ENCODE results near the gene NUDT3. TPM values are rescaled to one million over a fixed set of nuclear protein-coding genes. Genes with fewer than 3 reads are reported as not detected.
"Not testable (repeated sequence)": the region's sequence is repeated elsewhere in the genome, so short reads cannot be mapped to it uniquely, and the experiment has no call there.

The NUDT3 gene
- total and polyA plus RNA-seq, 2 experiments from 2014 or later: 8.1 to 11.5 TPM

DNA sequence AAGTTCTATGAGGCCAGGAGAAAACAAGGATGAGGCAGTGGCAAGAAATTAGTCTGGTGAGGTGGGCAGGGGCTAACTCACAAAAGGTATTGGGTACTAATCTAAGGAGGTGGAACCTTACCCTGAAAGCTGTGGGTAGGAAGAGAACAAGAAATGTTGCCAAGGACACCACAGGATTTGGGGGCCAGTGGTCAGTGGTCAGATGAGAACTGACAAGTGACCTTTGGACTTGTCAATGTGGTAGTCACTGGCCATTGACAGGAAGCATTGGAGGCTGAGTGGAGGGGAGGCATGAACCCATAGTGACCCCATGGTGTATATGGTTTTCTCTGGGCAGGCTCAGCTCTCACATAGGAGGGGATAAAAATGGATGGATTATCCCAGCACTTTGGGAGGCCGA, 118.3 kb downstream of the NUDT3 start:
- in situ Hi-C loops (cut with MboI): no loop called here
- H3K9ac ChIP-seq: no peak overlapping the region
- TF ChIP-seq EZH2 (IDR thresholded peaks at IDR 0.05; ENCODE audit: insufficient read depth, poor library complexity, severe bottlenecking) (no peak), EZH2phosphoT487 (IDR thresholded peaks at IDR 0.05; ENCODE audit: insufficient read depth, low read depth) (no peak)
- H4K20me1 ChIP-seq (ENCODE audit: insufficient read depth): no peaks in the 10 kb centered on the region
- no peak overlapping the region for H3K4me2 ChIP-seq (ENCODE audit: unreplicated experiment)
- H3F3A ChIP-seq (ENCODE audit: insufficient read depth): no peaks in the 10 kb centered on the region
- no peak overlapping the region for H3K27ac ChIP-seq
- no peaks in the 10 kb centered on the region for H3K36me3 ChIP-seq (ENCODE audit: low read depth)
- H3K9me3 ChIP-seq (ENCODE audit: low read depth): no peaks in the 10 kb centered on the region
- no peak overlapping the region for H3K4me3 ChIP-seq
- WGBS, 2 experiments (ENCODE audit: low coverage in 1 of 2, low lambda C conversion rate in 2 of 2, missing lambda C conversion rate in 2 of 2): 95 to 100% methylated on average over 1 of the region's 1 CpG
- H3K79me2 ChIP-seq (ENCODE audit: insufficient read depth): no peaks in the 10 kb centered on the region
- no peak overlapping the region for H2AFZ ChIP-seq
- DNase-seq: no peak
- H3K4me1 ChIP-seq (ENCODE audit: insufficient read depth): no peaks in the 10 kb centered on the region
- H3K9me2 ChIP-seq (ENCODE audit: insufficient read depth): no peaks in the 10 kb centered on the region
- H3K27me3 ChIP-seq (replicated peaks; ENCODE audit: insufficient read depth): no peaks in the 10 kb centered on the region

DNA sequence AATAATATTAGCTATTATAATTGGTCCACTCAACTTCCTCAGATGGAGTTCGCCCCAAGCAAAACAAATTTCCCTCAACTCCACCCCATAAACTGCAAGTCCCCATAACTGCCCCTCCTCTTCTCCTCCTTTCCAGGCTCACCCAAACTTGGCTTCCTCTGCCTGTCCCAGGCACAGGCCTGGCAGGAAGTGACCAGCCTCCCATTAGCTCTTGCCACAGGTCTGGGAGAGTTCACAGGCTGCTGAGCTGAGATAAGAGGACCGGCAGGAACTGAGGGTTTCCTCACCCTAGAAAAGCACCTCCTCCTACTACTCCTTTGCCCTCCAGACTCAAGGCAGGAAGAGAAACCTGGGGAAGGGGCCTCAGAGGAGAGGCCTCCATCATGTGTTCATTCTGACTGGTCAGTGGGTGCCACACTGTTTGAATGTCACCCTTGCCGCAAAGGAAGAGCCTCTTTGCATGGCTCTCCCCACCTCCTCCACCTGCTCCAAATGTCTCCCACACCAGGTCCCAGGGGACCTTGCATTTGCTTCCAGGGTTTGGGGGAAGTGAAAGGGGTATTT, 119.1 kb downstream of the NUDT3 start:
- Histone ChIP-seq H3K27ac (no peak overlapping the region), H2AFZ (no peak overlapping the region), H3K4me3 (no peak overlapping the region), H3K9ac (no peak overlapping the region), H3K9me3 (ENCODE audit: low read depth) (no peaks in the 10 kb centered on the region), H4K20me1 (ENCODE audit: insufficient read depth) (no peaks in the 10 kb centered on the region), H3K27me3 (replicated peaks; ENCODE audit: insufficient read depth) (no peaks in the 10 kb centered on the region), H3K79me2 (ENCODE audit: insufficient read depth) (no peaks in the 10 kb centered on the region), H3K36me3 (ENCODE audit: low read depth) (no peaks in the 10 kb centered on the region), H3K4me1 (ENCODE audit: insufficient read depth) (no peaks in the 10 kb centered on the region), H3K9me2 (ENCODE audit: insufficient read depth) (no peaks in the 10 kb centered on the region), H3K4me2 (ENCODE audit: unreplicated experiment) (no peak overlapping the region), H3F3A (ENCODE audit: insufficient read depth) (no peaks in the 10 kb centered on the region)
- no peak for DNase-seq
- WGBS, 2 experiments (ENCODE audit: low coverage in 1 of 2, low lambda C conversion rate in 2 of 2, missing lambda C conversion rate in 2 of 2): 80 to 84% methylated on average over 3 of the region's 3 CpGs
- in situ Hi-C loops (cut with MboI): no loop called here
- TF ChIP-seq EZH2phosphoT487 (IDR thresholded peaks at IDR 0.05; ENCODE audit: insufficient read depth, low read depth) (no peak), EZH2 (IDR thresholded peaks at IDR 0.05; ENCODE audit: insufficient read depth, poor library complexity, severe bottlenecking) (no peak)

DNA sequence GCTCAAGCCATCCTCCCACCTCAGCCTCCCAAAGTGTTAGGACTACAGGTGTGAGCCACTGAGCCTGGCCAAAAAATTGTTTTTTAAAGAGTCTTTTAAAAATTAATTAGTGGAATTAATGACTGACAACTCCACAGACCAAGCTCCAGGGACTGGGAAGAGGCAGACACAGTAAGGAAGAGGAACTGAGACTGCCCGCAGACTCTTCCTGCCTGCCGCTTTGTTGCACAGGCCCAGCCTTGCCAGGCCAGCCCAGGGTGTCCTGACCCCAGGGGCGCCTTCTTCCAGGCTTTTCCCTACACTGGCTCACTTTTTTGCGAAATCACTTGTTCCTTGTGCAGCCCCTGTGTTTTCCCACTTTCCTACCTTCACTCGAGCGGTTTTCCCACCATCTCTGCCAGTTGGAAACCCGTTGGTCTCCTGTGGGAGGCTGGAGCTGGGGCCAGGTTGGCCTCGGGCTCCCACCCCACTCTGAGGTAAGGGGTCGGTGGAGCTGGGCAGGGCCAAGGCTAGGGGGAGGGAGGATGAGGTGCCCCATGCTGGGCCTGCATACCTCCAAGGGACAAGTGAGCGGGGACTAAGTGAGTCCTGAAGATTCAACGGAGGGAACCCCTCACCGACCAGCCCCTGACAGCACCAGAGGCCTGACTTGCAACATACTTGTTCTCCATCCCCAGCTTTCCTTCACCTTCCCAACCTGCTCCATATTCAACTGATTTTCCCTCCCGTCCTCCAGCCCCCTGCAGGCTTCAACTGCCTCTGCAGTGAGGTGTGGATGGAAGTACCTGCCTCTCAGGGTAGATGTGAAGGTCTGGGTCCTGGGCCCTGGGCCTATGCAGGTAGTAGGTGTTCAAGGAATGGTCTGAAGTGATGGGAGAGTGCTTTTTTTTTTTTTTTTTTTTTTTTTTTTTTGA, 120.2 kb downstream of the NUDT3 start:
- 86% methylated on average over 12 to 13 of the region's 13 CpGs for WGBS, 2 experiments (ENCODE audit: low coverage in 1 of 2, low lambda C conversion rate in 2 of 2, missing lambda C conversion rate in 2 of 2)
- no peak overlapping the region for H2AFZ ChIP-seq
- H3K4me1 ChIP-seq (ENCODE audit: insufficient read depth): no peaks in the 10 kb centered on the region
- no peak overlapping the region for H3K4me3 ChIP-seq
- no peaks in the 10 kb centered on the region for H3K36me3 ChIP-seq (ENCODE audit: low read depth)
- H3K9ac ChIP-seq: no peak overlapping the region
- H3K27me3 ChIP-seq (replicated peaks; ENCODE audit: insufficient read depth): no peaks in the 10 kb centered on the region
- no peaks in the 10 kb centered on the region for H3K9me2 ChIP-seq (ENCODE audit: insufficient read depth)
- H3F3A ChIP-seq (ENCODE audit: insufficient read depth): no peaks in the 10 kb centered on the region
- H4K20me1 ChIP-seq (ENCODE audit: insufficient read depth): no peaks in the 10 kb centered on the region
- H3K79me2 ChIP-seq (ENCODE audit: insufficient read depth): no peaks in the 10 kb centered on the region
- in situ Hi-C loops (cut with MboI): no loop called here
- no peak for TF ChIP-seq EZH2phosphoT487 (IDR thresholded peaks at IDR 0.05; ENCODE audit: insufficient read depth, low read depth)
- no peak for TF ChIP-seq EZH2 (IDR thresholded peaks at IDR 0.05; ENCODE audit: insufficient read depth, poor library complexity, severe bottlenecking)
- no peaks in the 10 kb centered on the region for H3K9me3 ChIP-seq (ENCODE audit: low read depth)
- DNase-seq: no peak
- H3K27ac ChIP-seq: no peak overlapping the region
- no peak overlapping the region for H3K4me2 ChIP-seq (ENCODE audit: unreplicated experiment)

DNA sequence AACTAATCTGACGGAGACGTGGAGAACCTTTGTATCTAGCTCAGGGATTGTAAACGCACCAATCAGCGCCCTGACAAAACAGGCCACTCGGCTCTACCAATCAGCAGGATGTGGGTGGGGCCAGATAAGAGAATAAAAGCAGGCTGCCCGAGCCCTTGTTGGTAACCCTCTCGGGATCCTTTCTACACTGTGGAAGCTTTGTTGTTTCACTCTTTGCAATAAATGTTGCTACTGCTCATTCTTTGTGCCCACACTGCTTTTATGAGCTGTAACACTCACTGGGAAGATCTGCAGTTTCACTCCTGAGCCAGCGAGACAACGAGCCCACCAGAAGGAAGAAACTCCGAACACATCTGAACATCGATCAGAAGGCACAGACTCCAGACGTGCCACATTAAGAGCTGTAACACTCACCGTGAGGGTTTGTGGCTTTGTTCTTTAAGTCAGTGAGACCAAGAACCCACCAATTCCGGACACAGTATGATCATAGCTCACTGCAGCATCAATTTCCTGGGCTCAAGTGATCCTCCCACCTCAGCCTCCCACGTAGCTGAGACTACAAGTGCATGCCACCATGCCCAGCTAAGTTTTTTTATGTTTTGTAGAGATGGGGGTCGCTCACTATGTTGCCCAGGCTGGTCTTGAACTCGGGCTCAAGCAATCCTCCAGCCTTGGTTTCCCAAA, 122.7 kb downstream of the NUDT3 start:
- H3K9me3 ChIP-seq (ENCODE audit: low read depth); H2AFZ ChIP-seq; H3K36me3 ChIP-seq (ENCODE audit: low read depth); H3K79me2 ChIP-seq (ENCODE audit: insufficient read depth); H3K27ac ChIP-seq; H3K4me3 ChIP-seq; H3K27me3 ChIP-seq (replicated peaks; ENCODE audit: insufficient read depth); H3K4me2 ChIP-seq (ENCODE audit: unreplicated experiment); H3F3A ChIP-seq (ENCODE audit: insufficient read depth); in situ Hi-C loops (cut with MboI); H3K9ac ChIP-seq; H3K4me1 ChIP-seq (ENCODE audit: insufficient read depth); H4K20me1 ChIP-seq (ENCODE audit: insufficient read depth); DNase-seq; H3K9me2 ChIP-seq (ENCODE audit: insufficient read depth): not testable (repeated sequence)
- WGBS, 2 experiments (ENCODE audit: low coverage in 1 of 2, low lambda C conversion rate in 2 of 2, missing lambda C conversion rate in 2 of 2): 83% methylated on average over 17 of the region's 17 CpGs

DNA sequence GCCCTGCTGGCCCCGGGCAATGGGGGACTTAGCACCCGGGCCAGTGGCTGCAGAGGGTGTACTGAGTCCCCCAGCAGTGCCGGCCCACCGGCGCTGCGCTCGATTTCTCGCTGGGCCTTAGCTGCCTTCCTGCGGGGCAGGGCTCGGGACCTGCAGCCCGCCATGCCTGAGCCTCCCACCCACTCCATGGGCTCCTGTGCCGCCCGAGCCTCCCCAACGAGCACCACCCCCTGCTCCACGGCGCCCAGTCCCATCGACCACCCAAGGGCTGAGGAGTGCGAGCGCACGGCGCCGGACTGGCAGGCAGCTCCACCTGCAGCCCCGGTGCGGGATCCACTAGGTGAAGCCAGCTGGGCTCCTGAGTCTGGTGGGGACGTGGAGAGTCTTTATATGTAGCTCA, 123.3 kb downstream of the NUDT3 start:
- 89 to 95% methylated on average over 14 to 16 of the region's 25 CpGs for WGBS, 2 experiments (ENCODE audit: low coverage in 1 of 2, low lambda C conversion rate in 2 of 2, missing lambda C conversion rate in 2 of 2)
- H3K4me3 ChIP-seq; H3K79me2 ChIP-seq (ENCODE audit: insufficient read depth); H4K20me1 ChIP-seq (ENCODE audit: insufficient read depth); H3K27me3 ChIP-seq (replicated peaks; ENCODE audit: insufficient read depth); H3K4me2 ChIP-seq (ENCODE audit: unreplicated experiment); in situ Hi-C loops (cut with MboI); H3K36me3 ChIP-seq (ENCODE audit: low read depth); H3K27ac ChIP-seq; H3F3A ChIP-seq (ENCODE audit: insufficient read depth); H3K9ac ChIP-seq; H3K4me1 ChIP-seq (ENCODE audit: insufficient read depth); H3K9me3 ChIP-seq (ENCODE audit: low read depth); H2AFZ ChIP-seq; DNase-seq; H3K9me2 ChIP-seq (ENCODE audit: insufficient read depth): not testable (repeated sequence)
